A549 (cell line): Measurements from ENCODE around the gene HNF1B.

Experiments used
- BHLHE40 ChIP-seq: IDR thresholded peaks from 2 replicates; pipeline ENCODE4 v1.6.1; 2012; ENCODE audit warnings: low read depth, low read length, inconsistent platforms
- CBX8 ChIP-seq: fragments of 200-600 bp; sonication (generic); IDR thresholded peaks from 2 replicates; pipeline ENCODE4 v1.6.1; 2016
- EP300 ChIP-seq, 2 experiments: fragments of >200 bp; sonication (Bioruptor Twin); formaldehyde crosslinking; IDR thresholded peaks; 2 replicates in 1 of 2; 3 replicates in 1 of 2; pipeline ENCODE4 v1.6.1; 2016 to 2017
- HOXA7 ChIP-seq: fragments of 250-450 bp; sonication (Bioruptor Pico); IDR thresholded peaks from 2 replicates; pipeline ENCODE4 v1.5.0; 2020; ENCODE audit warnings: mild to moderate bottlenecking, moderate library complexity
- MYC ChIP-seq: IDR thresholded peaks from 2 replicates; pipeline ENCODE4 v1.6.1; 2012; ENCODE audit warnings: mild to moderate bottlenecking, inconsistent platforms, low read length, improper control_type of control experiment, borderline replicate concordance
- POLR2A ChIP-seq: IDR thresholded peaks from 2 replicates; pipeline ENCODE4 v1.6.1; 2012; ENCODE audit warnings: mild to moderate bottlenecking, low read length
- SMC3 ChIP-seq: fragments of >200 bp; sonication (Bioruptor Twin); formaldehyde crosslinking; IDR thresholded peaks from 3 replicates; pipeline ENCODE4 v1.6.1; 2018; ENCODE audit warnings: inconsistent platforms
- TF ChIP-seq, protein P1 (sequence below): fragments of >200 bp; sonication (Bioruptor Twin); formaldehyde crosslinking; IDR thresholded peaks from 3 replicates; pipeline ENCODE4 v1.5.1; 2016

DNA sequence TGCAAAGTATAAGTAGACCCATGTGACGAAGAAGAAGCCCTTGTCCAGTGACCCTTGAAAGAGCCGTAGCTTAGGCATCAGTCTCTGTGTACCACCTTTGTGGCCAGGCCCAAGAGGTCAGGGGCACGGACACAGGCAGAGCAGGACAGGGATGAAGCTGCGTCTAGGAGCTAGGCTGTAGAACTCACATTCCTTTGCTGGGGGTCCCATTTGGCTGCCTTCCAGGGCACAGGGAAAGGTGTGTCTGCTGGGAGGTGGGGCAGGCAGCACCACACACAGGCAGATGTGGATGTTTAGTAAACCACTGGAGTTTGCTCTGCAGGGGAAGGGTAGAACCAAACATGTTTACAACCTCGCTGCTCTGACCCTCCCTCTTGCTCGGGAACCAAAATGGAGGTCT, 33.7 kb downstream of the HNF1B start:
- TF ChIP-seq MYC (no peak), EP300 (IDR thresholded peaks at IDR 0.05) (no peak), HOXA7 (CRISPR knock-in tag) (no peak), POLR2A (no peak), BHLHE40 (no peak), CBX8 (no peak), SMC3 (no peak)
- TF ChIP-seq, protein P1, sequence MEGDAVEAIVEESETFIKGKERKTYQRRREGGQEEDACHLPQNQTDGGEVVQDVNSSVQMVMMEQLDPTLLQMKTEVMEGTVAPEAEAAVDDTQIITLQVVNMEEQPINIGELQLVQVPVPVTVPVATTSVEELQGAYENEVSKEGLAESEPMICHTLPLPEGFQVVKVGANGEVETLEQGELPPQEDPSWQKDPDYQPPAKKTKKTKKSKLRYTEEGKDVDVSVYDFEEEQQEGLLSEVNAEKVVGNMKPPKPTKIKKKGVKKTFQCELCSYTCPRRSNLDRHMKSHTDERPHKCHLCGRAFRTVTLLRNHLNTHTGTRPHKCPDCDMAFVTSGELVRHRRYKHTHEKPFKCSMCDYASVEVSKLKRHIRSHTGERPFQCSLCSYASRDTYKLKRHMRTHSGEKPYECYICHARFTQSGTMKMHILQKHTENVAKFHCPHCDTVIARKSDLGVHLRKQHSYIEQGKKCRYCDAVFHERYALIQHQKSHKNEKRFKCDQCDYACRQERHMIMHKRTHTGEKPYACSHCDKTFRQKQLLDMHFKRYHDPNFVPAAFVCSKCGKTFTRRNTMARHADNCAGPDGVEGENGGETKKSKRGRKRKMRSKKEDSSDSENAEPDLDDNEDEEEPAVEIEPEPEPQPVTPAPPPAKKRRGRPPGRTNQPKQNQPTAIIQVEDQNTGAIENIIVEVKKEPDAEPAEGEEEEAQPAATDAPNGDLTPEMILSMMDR, result no peak
